ENCODE measurements around the gene SLC12A5. TPM values are rescaled to one million over a fixed set of nuclear protein-coding genes. Genes with fewer than 3 reads are reported as not detected.

The SLC12A5 gene
- total RNA-seq, 4 donors from 2014 or later: 0.19 TPM; not detected in 3

GRCh38 chr20:46102940-46103339, 73.9 kb downstream of the SLC12A5 start:
- TF ChIP-seq CTCF (IDR thresholded peaks at IDR 0.05): no peak
- ATAC-seq (ENCODE audit: low FRiP score) (no peak), DNase-seq (ENCODE audit: low spot score) (no peak)

- DNase-seq (ENCODE audit: low spot score): no peak
Observed at GRCh38 chr20:46104262-46104661, 75.2 kb downstream of the SLC12A5 start.

GRCh38 chr20:46107061-46107460, 78.0 kb downstream of the SLC12A5 start:
- TF ChIP-seq CTCF (IDR thresholded peaks at IDR 0.05): no peak
- DNase-seq (ENCODE audit: low spot score) (no peak), ATAC-seq (ENCODE audit: low FRiP score) (no peak)

More at GRCh38 chr20:46104262-46104661, 75.2 kb downstream of the SLC12A5 start:
- ATAC-seq (ENCODE audit: low FRiP score): no peak
- no peak for TF ChIP-seq CTCF (IDR thresholded peaks at IDR 0.05)

GRCh38 chr20:46108435-46108841, 79.4 kb downstream of the SLC12A5 start:
- DNase-seq (ENCODE audit: low spot score): no peak
- ATAC-seq (ENCODE audit: low FRiP score): no peak
- no peak for TF ChIP-seq CTCF (IDR thresholded peaks at IDR 0.05)

- ATAC-seq (ENCODE audit: low FRiP score) (no peak), DNase-seq (ENCODE audit: low spot score) (no peak)
- TF ChIP-seq CTCF (IDR thresholded peaks at IDR 0.05): no peak
Observed at GRCh38 chr20:46108976-46109375, 80.0 kb downstream of the SLC12A5 start.

Other genes with a start within 250 kb of the SLC12A5 start
- 1 to 10 TPM in 1 of 4 donors, not detected in 3; 1.6 TPM for gene WFDC3, start 237.3 kb upstream of the SLC12A5 start, total RNA-seq
- 10 to 100 TPM; 12.7 to 38.6 (median 18.1) TPM for gene DNTTIP1, start 237.3 kb upstream of the SLC12A5 start, total RNA-seq
- gene UBE2C, start 216.6 kb upstream of the SLC12A5 start, total RNA-seq: 10 to 100 TPM in 1 of 4 donors, 1 to 10 TPM in 1, not detected in 2; 1.4 to 10.1 TPM
- 1 to 10 TPM in 3 of 4 donors, not detected in 1; 1.2 to 2.2 (median 1.5) TPM for gene TNNC2, start 201.9 kb upstream of the SLC12A5 start, total RNA-seq
- gene SNX21, start 195.4 kb upstream of the SLC12A5 start, total RNA-seq: 100 to 1,000 TPM in 1 of 4 donors, 10 to 100 TPM in 3; 42.6 to 147 (median 66.8) TPM
- gene ACOT8, start 171.8 kb upstream of the SLC12A5 start, total RNA-seq: 10 to 100 TPM; 16.1 to 35.0 (median 30.8) TPM
- gene ZSWIM3, start 171.6 kb upstream of the SLC12A5 start, total RNA-seq: 1 to 10 TPM; 2.3 to 5.0 (median 3.1) TPM
- gene ZSWIM1, start 148.0 kb upstream of the SLC12A5 start, total RNA-seq: 1 to 10 TPM; 5.5 to 9.9 (median 7.0) TPM
- 10 to 100 TPM in 1 of 4 donors, 1 to 10 TPM in 3; 1.8 to 27.0 (median 3.6) TPM for gene SPATA25, start 141.6 kb upstream of the SLC12A5 start, total RNA-seq
- 10 to 100 TPM in 3 of 4 donors, 1 to 10 TPM in 1; 8.5 to 32.0 (median 11.6) TPM for gene NEURL2, start 138.0 kb upstream of the SLC12A5 start, total RNA-seq
- 100 to 1,000 TPM in 1 of 4 donors, 10 to 100 TPM in 3; 79.2 to 148 (median 85.9) TPM for gene CTSA, start 137.9 kb upstream of the SLC12A5 start, total RNA-seq
- gene PLTP, start 117.1 kb upstream of the SLC12A5 start, total RNA-seq: 1,000 to 10,000 TPM in 1 of 4 donors, 100 to 1,000 TPM in 3; 215 to 1,101 (median 301) TPM
- 10 to 100 TPM; 18.8 to 36.9 (median 25.8) TPM for gene PCIF1, start 94.5 kb upstream of the SLC12A5 start, total RNA-seq
- gene ZNF335, start 57.0 kb upstream of the SLC12A5 start, total RNA-seq: 10 to 100 TPM; 14.5 to 29.1 (median 19.7) TPM
- 10 to 100 TPM in 2 of 4 donors, 1 to 10 TPM in 1, under 1 TPM in 1; 0.84 to 90.4 (median 13.7) TPM for gene MMP9, start 20.3 kb upstream of the SLC12A5 start, total RNA-seq
- gene NCOA5, start 60.7 kb downstream of the SLC12A5 start, total RNA-seq: 10 to 100 TPM; 19.3 to 41.1 (median 23.2) TPM
- 10 to 100 TPM; 15.0 to 33.4 (median 23.2) TPM for gene CD40, start 89.1 kb downstream of the SLC12A5 start, total RNA-seq